CD4-positive, alpha-beta T cell (primary cell): ENCODE measurements around the gene PLAC8L1. TPM values are rescaled to one million over a fixed set of nuclear protein-coding genes. Genes with fewer than 3 reads are reported as not detected.

Experiments
- ATAC-seq: fragments of 200-7000 bp; cut with Tn5 transposase; one replicate; pipeline ENCODE4 v1.10.0; 2022; ENCODE audit warnings: mild to moderate bottlenecking; ENCODE audit not compliant: poor library complexity
- CTCF ChIA-PET: fragments of 350-600 bp; sonication (Branson Sonifier 250); formaldehyde crosslinking; loops from one replicate; lab custom pipeline; 2021; ENCODE audit warnings: antibody characterized with exemption, inconsistent platforms; lab: Charles Lee
- POLR2A ChIA-PET: fragments of 350-600 bp; sonication (Branson Sonifier 250); formaldehyde crosslinking; loops from one replicate; lab custom pipeline; 2021; ENCODE audit warnings: antibody characterized with exemption, inconsistent platforms; lab: Charles Lee
- DNase-seq, 14 experiments: peaks; one replicate each; pipeline ENCODE4 v3.0.0-alpha.2; 2013 to 2020; ENCODE audit warnings: mixed read lengths in 2 of 14
- H3K27ac ChIP-seq, 2 donors: one replicate each; pipeline versions ENCODE4 v1.5.1 to v1.7.0; 2013; ENCODE audit warnings: low read length in 2 of 2, low read depth in 1 of 2, mild to moderate bottlenecking in 1 of 2
- H3K27me3 ChIP-seq, 2 experiments: 1 replicate in 1 of 2; 2 replicates in 1 of 2; pipeline versions ENCODE4 v1.6.1 to v1.7.0; 2013; ENCODE audit warnings: low read length in 2 of 2, control low read depth in 1 of 2, mild to moderate bottlenecking in 1 of 2, moderate library complexity in 1 of 2; ENCODE audit not compliant: insufficient read depth in 2 of 2, control insufficient read depth in 1 of 2
- H3K36me3 ChIP-seq: one replicate; pipeline ENCODE4 v1.6.1; 2013; ENCODE audit warnings: low read length, control low read depth; ENCODE audit not compliant: insufficient read depth
- H3K4me1 ChIP-seq: one replicate; pipeline ENCODE4 v1.6.1; 2013; ENCODE audit warnings: low read length, control low read depth; ENCODE audit not compliant: insufficient read depth
- H3K4me3 ChIP-seq: one replicate; pipeline ENCODE4 v1.5.1; 2013; ENCODE audit warnings: mild to moderate bottlenecking, low read length, moderate library complexity
- H3K9me3 ChIP-seq, 2 experiments: 1 replicate in 1 of 2; 2 replicates in 1 of 2; pipeline versions ENCODE4 v1.6.1 to v1.7.0; 2013; ENCODE audit warnings: low read length in 2 of 2, mild to moderate bottlenecking in 2 of 2, control low read depth in 1 of 2, moderate library complexity in 1 of 2; ENCODE audit not compliant: control insufficient read depth in 1 of 2, insufficient read depth in 1 of 2
- H3K27ac Mint-ChIP-seq: one replicate; pipeline ENCODE4 v1.8.0; 2020; ENCODE audit warnings: mixed read lengths
- H3K27me3 Mint-ChIP-seq: one replicate; pipeline ENCODE4 v1.8.0; 2021; ENCODE audit warnings: mixed read lengths
- H3K36me3 Mint-ChIP-seq: one replicate; pipeline ENCODE4 v1.8.0; 2021; ENCODE audit warnings: low read depth, mixed read lengths
- H3K4me1 Mint-ChIP-seq: one replicate; pipeline ENCODE4 v1.8.0; 2021; ENCODE audit warnings: low read depth, mixed read lengths
- H3K4me3 Mint-ChIP-seq: one replicate; pipeline ENCODE4 v1.8.0; 2020; ENCODE audit warnings: mild to moderate bottlenecking, mixed read lengths
- H3K9me3 Mint-ChIP-seq: one replicate; pipeline ENCODE4 v1.8.0; 2020; ENCODE audit warnings: mixed read lengths
- CTCF ChIP-seq: fragments of 200-600 bp; IDR thresholded peaks from one replicate; pipeline ENCODE4 v1.8.0; 2022; ENCODE audit warnings: antibody characterized with exemption, mild to moderate bottlenecking
- intact Hi-C, 2 experiments: fragments of 100-400 bp; cut with DNase I in 1 of 2; cut with micrococcal nuclease in 1 of 2; formaldehyde crosslinking; loops; one replicate each; pipeline versions ENCODE4 v1.15.1 to v1.9.0; 2023 to 2025; cut with DNase I, micrococcal nuclease
- total RNA-seq, 174 experiments: library from RNA in 2 of 174; stranded (reverse) in 2 of 174; gene quantifications; one replicate each; pipeline ENCODE4 v1.2.3 and lab custom pipeline; 2021 to 2026

The PLAC8L1 gene
- total RNA-seq, 2 experiments from 2014 or later, result 0.56 TPM; not detected in 1

- Histone ChIP-seq H3K4me3 (no peak overlapping the region), H3K27me3 (no peaks in the 10 kb centered on the region), H3K9me3 (no peaks in the 10 kb centered on the region), H3K4me1 (peaks cover 2% of the 10 kb centered on the region), H3K36me3 (no peaks in the 10 kb centered on the region), H3K27ac (no peak overlapping the region)
- ChIA-PET POLR2A (no interaction called here), CTCF (no interaction called here)
- Mint-ChIP-seq H3K4me3 (no peak overlapping the region), H3K4me1 (peaks cover 7% of the 10 kb centered on the region), H3K27me3 (peaks cover 15% of the 10 kb centered on the region), H3K36me3 (no peaks in the 10 kb centered on the region), H3K27ac (no peak overlapping the region), H3K9me3 (no peaks in the 10 kb centered on the region)
- TF ChIP-seq CTCF, result no peak
- intact Hi-C loops, result no loop called here
- ATAC-seq (no peak), DNase-seq (no peak)
Observed at GRCh38 chr5:146084376-146084775, 21.0 kb downstream of the PLAC8L1 start.

- Mint-ChIP-seq H3K4me3 (no peak overlapping the region), H3K27ac (no peak overlapping the region), H3K4me1 (peaks cover 11% of the 10 kb centered on the region), H3K36me3 (no peaks in the 10 kb centered on the region), H3K9me3 (no peaks in the 10 kb centered on the region), H3K27me3 (peaks cover 15% of the 10 kb centered on the region)
- Histone ChIP-seq H3K27ac (no peak overlapping the region), H3K36me3 (no peaks in the 10 kb centered on the region), H3K4me3 (no peak overlapping the region), H3K9me3 (no peaks in the 10 kb centered on the region), H3K27me3 (peaks cover 0 to 4% of the 10 kb centered on the region in 2 experiments), H3K4me1 (peaks cover 2% of the 10 kb centered on the region)
- intact Hi-C loops, result no loop called here
- DNase-seq (no peak), ATAC-seq (no peak)
- ChIA-PET CTCF (no interaction called here), POLR2A (no interaction called here)
- no peak for TF ChIP-seq CTCF
Observed at GRCh38 chr5:146082798-146083197, 22.6 kb downstream of the PLAC8L1 start.

GRCh38 chr5:146081556-146081955, 23.8 kb downstream of the PLAC8L1 start:
- Histone ChIP-seq H3K36me3 (no peaks in the 10 kb centered on the region), H3K27ac (no peak overlapping the region), H3K9me3 (no peaks in the 10 kb centered on the region), H3K4me1 (peaks cover 2% of the 10 kb centered on the region), H3K4me3 (no peak overlapping the region), H3K27me3 (peaks cover 0 to 4% of the 10 kb centered on the region in 2 experiments)
- ATAC-seq (no peak), DNase-seq (no peak)
- H3K4me3 Mint-ChIP-seq, result no peak overlapping the region
- peaks cover 15% of the 10 kb centered on the region for H3K27me3 Mint-ChIP-seq
- no peaks in the 10 kb centered on the region for H3K36me3 Mint-ChIP-seq
- intact Hi-C loops, result no loop called here
- no peaks in the 10 kb centered on the region for H3K9me3 Mint-ChIP-seq
- ChIA-PET CTCF (no interaction called here), POLR2A (no interaction called here)
- H3K4me1 Mint-ChIP-seq, result peaks cover 11% of the 10 kb centered on the region
- no peak overlapping the region for H3K27ac Mint-ChIP-seq
- TF ChIP-seq CTCF, result no peak
